ENCODE results near the gene FLYWCH1. TPM values are rescaled to one million over a fixed set of nuclear protein-coding genes. Genes with fewer than 3 reads are reported as not detected.

FLYWCH1 gene
- total RNA-seq, 1 experiment from 2014 or later, result 32.6 TPM

- TF ChIP-seq PRDM15 (CRISPR knock-in tag; IDR thresholded peaks at IDR 0.05), result no peak
- TF ChIP-seq MXD4 (CRISPR knock-in tag; IDR thresholded peaks at IDR 0.05; ENCODE audit: borderline replicate concordance), result no peak
- TF ChIP-seq ZMAT4 (CRISPR knock-in tag; IDR thresholded peaks at IDR 0.05), result no peak
- 0 out of 2 replicates have a peak, but pooled peaks have one; percentile 62 for TF ChIP-seq CREM (CRISPR knock-in tag; IDR thresholded peaks at IDR 0.05)
Measured at GRCh38 chr16:2867987-2868789, 43.5 kb upstream of the FLYWCH1 start (continued).

- H3K4me3 Mint-ChIP-seq, result no peak overlapping the region
- H3K36me3 Mint-ChIP-seq, result no peaks in the 10 kb centered on the region
- H3K27ac Mint-ChIP-seq, result no peak overlapping the region
- TF ChIP-seq FOXP1 (CRISPR knock-in tag; IDR thresholded peaks at IDR 0.05; ENCODE audit: borderline replicate concordance) (no peak), ZNF121 (CRISPR knock-in tag; IDR thresholded peaks at IDR 0.05) (no peak), ZNF317 (CRISPR knock-in tag; IDR thresholded peaks at IDR 0.05; ENCODE audit: borderline replicate concordance, low read depth) (no peak), ATF3 (CRISPR knock-in tag; conservative IDR thresholded peaks at IDR 0.05) (no peak), CTCF (IDR thresholded peaks at IDR 0.05) (no peak), HMGXB4 (CRISPR knock-in tag; IDR thresholded peaks at IDR 0.05) (no peak), ZMAT4 (CRISPR knock-in tag; IDR thresholded peaks at IDR 0.05) (no peak), EMX1 (CRISPR knock-in tag; IDR thresholded peaks at IDR 0.05) (no peak), ELF4 (CRISPR knock-in tag; IDR thresholded peaks at IDR 0.05; ENCODE audit: low read depth) (no peak), USF2 (CRISPR knock-in tag; IDR thresholded peaks at IDR 0.05) (no peak), ATF6 (CRISPR knock-in tag; IDR thresholded peaks at IDR 0.05) (no peak), JUN (CRISPR knock-in tag; IDR thresholded peaks at IDR 0.05) (no peak)
- peaks cover 11% of the 10 kb centered on the region for H3K4me1 Mint-ChIP-seq
- peaks cover 61% of the 10 kb centered on the region for H3K27me3 Mint-ChIP-seq (ENCODE audit: low read depth)
- H3K9me3 Mint-ChIP-seq, result no peaks in the 10 kb centered on the region
- ATAC-seq (no peak), DNase-seq (ENCODE audit: low spot score) (no peak)
- ChIA-PET CTCF (interaction anchor here (0.6 to 1.8 kb wide), 10 partner anchors 11 to 321 kb away, joined by 3 to 13 read pairs (median 6); partner anchors contain the start of genes FLYWCH2 and PRSS21), POLR2A (interaction anchor here (2.0 kb wide), 1 partner anchor 11 kb away, joined by 6 read pairs; the partner anchor contains the start of gene FLYWCH2)
Measured at GRCh38 chr16:2871926-2872325, 39.8 kb upstream of the FLYWCH1 start.

Measured in WTC11 (cell line).